Osteocyte (in vitro differentiated cells): ENCODE data around the gene L2HGDH. TPM values are rescaled to one million over a fixed set of nuclear protein-coding genes. Genes with fewer than 3 reads are reported as not detected.
A peak's percentile ranks its signal among the peaks of the same experiment; 100 is the strongest.

Experiments
- DNase-seq: peaks from one replicate; pipeline ENCODE4 v3.0.0; 2021; ENCODE audit warnings: mixed read lengths; ENCODE audit not compliant: unreplicated experiment; ENCODE audit errors: extremely low spot score
- H3K27ac Mint-ChIP-seq: one replicate; pipeline ENCODE4 v1.8.0; 2021; ENCODE audit warnings: mild to moderate bottlenecking, mixed read lengths; ENCODE audit not compliant: unreplicated experiment
- H3K27me3 Mint-ChIP-seq: one replicate; pipeline ENCODE4 v1.8.0; 2021; ENCODE audit warnings: mixed read lengths; ENCODE audit not compliant: unreplicated experiment
- H3K36me3 Mint-ChIP-seq: one replicate; pipeline ENCODE4 v1.8.0; 2021; ENCODE audit warnings: mixed read lengths; ENCODE audit not compliant: unreplicated experiment
- H3K4me1 Mint-ChIP-seq: one replicate; pipeline ENCODE4 v1.8.0; 2021; ENCODE audit warnings: mixed read lengths; ENCODE audit not compliant: unreplicated experiment
- H3K4me3 Mint-ChIP-seq: one replicate; pipeline ENCODE4 v1.8.0; 2021; ENCODE audit warnings: mild to moderate bottlenecking, moderate library complexity, mixed read lengths; ENCODE audit not compliant: unreplicated experiment
- H3K9me3 Mint-ChIP-seq: one replicate; pipeline ENCODE4 v1.8.0; 2021; ENCODE audit warnings: mixed read lengths; ENCODE audit not compliant: unreplicated experiment
- CTCF ChIP-seq: fragments of 200-600 bp; sonication (generic); IDR thresholded peaks from 2 replicates; pipeline ENCODE4 v1.5.0; 2021; ENCODE audit warnings: antibody characterized with exemption, mild to moderate bottlenecking, moderate library complexity
- total RNA-seq: library from RNA; stranded (reverse); gene quantifications from 2 replicates; pipeline ENCODE4 v1.2.1, GENCODE V29; 2021

L2HGDH gene
- total RNA-seq, 1 donor from 2014 or later, result 4.2 TPM

GRCh38 chr14:50242096-50242495 is 69.9 kb downstream of the L2HGDH start:
- Mint-ChIP-seq H3K27ac (no peak overlapping the region), H3K27me3 (no peaks in the 10 kb centered on the region), H3K4me1 (no peaks in the 10 kb centered on the region), H3K4me3 (no peak overlapping the region), H3K36me3 (peaks cover 7% of the 10 kb centered on the region), H3K9me3 (no peaks in the 10 kb centered on the region)
- no peak for DNase-seq
- TF ChIP-seq CTCF, result no peak

GRCh38 chr14:50237427-50237826 is 74.6 kb downstream of the L2HGDH start:
- H3K27ac Mint-ChIP-seq, result no peak overlapping the region
- H3K9me3 Mint-ChIP-seq, result no peaks in the 10 kb centered on the region
- no peaks in the 10 kb centered on the region for H3K36me3 Mint-ChIP-seq
- peaks cover 5% of the 10 kb centered on the region for H3K4me1 Mint-ChIP-seq
- H3K4me3 Mint-ChIP-seq, result no peak overlapping the region
- H3K27me3 Mint-ChIP-seq, result no peaks in the 10 kb centered on the region
- TF ChIP-seq CTCF, result no peak
- no peak for DNase-seq

GRCh38 chr14:50233951-50234250 is 78.1 kb downstream of the L2HGDH start:
- Mint-ChIP-seq H3K9me3 (no peaks in the 10 kb centered on the region), H3K4me3 (no peak overlapping the region), H3K4me1 (peaks cover 20% of the 10 kb centered on the region), H3K36me3 (no peaks in the 10 kb centered on the region), H3K27ac (no peak overlapping the region), H3K27me3 (no peaks in the 10 kb centered on the region)
- DNase-seq, result no peak
- no peak for TF ChIP-seq CTCF

GRCh38 chr14:50233166-50233950 is 78.7 kb downstream of the L2HGDH start:
- H3K27me3 Mint-ChIP-seq, result no peaks in the 10 kb centered on the region
- DNase-seq, result no peak
- no peak overlapping the region for H3K4me3 Mint-ChIP-seq
- no peak overlapping the region for H3K27ac Mint-ChIP-seq
- peaks cover 25% of the 10 kb centered on the region for H3K4me1 Mint-ChIP-seq
- H3K9me3 Mint-ChIP-seq, result no peaks in the 10 kb centered on the region
- H3K36me3 Mint-ChIP-seq, result no peaks in the 10 kb centered on the region
- no peak for TF ChIP-seq CTCF

- Mint-ChIP-seq H3K4me1 (peaks cover 26% of the 10 kb centered on the region), H3K27ac (peak overlapping the region; percentile 92), H3K9me3 (no peaks in the 10 kb centered on the region), H3K4me3 (peak overlapping the region; percentile 75), H3K27me3 (no peaks in the 10 kb centered on the region), H3K36me3 (no peaks in the 10 kb centered on the region)
- no peak for TF ChIP-seq CTCF
- no peak for DNase-seq
These were observed 79.8 kb downstream of the L2HGDH start for GRCh38 chr14:50232276-50232642.
